Neural crest cell (in vitro differentiated cells): ENCODE measurements around the gene FALEC. TPM values are rescaled to one million over a fixed set of nuclear protein-coding genes. Genes with fewer than 3 reads are reported as not detected.
"Not testable (repeated sequence)": the region's sequence is repeated elsewhere in the genome, so short reads cannot be mapped to it uniquely, and the experiment has no call there.

Source experiments
- DNase-seq: peaks from one replicate; pipeline ENCODE4 v3.0.0; 2021; ENCODE audit warnings: low read depth, mixed read lengths, low spot score
- H3K27ac Mint-ChIP-seq: one replicate; pipeline ENCODE4 v1.8.0; 2021; ENCODE audit warnings: mild to moderate bottlenecking, mixed read lengths; ENCODE audit not compliant: unreplicated experiment
- H3K27me3 Mint-ChIP-seq: 2 replicates; pipeline ENCODE4 v1.8.0; 2021; ENCODE audit warnings: low read depth, mild to moderate bottlenecking, mixed read lengths
- H3K36me3 Mint-ChIP-seq: 2 replicates; pipeline ENCODE4 v1.8.0; 2021; ENCODE audit warnings: low read depth, mild to moderate bottlenecking, mixed read lengths
- H3K4me1 Mint-ChIP-seq: 2 replicates; pipeline ENCODE4 v1.8.0; 2021; ENCODE audit warnings: mixed read lengths
- H3K4me3 Mint-ChIP-seq: one replicate; pipeline ENCODE4 v1.8.0; 2021; ENCODE audit warnings: mild to moderate bottlenecking, mixed read lengths
- H3K9me3 Mint-ChIP-seq: 2 replicates; pipeline ENCODE4 v1.8.0; 2021; ENCODE audit warnings: mixed read lengths
- microRNA-seq: library from miRNA; unstranded; fragments of <30 nt; microRNA quantifications from one replicate; pipeline ENCODE4, GENCODE V29; 2020
- total RNA-seq: library from RNA; stranded (reverse); gene quantifications from 2 replicates; pipeline ENCODE4 v1.2.1, GENCODE V29; 2021
- TF ChIP-seq, protein P1 (sequence below): fragments of 200-600 bp; sonication (generic); conservative IDR thresholded peaks from 2 replicates; pipeline ENCODE4 v1.5.0; 2021; ENCODE audit warnings: antibody characterized with exemption, mild to moderate bottlenecking

Gene FALEC
- total RNA-seq, 1 donor from 2014 or later, result 1.3 TPM

DNA sequence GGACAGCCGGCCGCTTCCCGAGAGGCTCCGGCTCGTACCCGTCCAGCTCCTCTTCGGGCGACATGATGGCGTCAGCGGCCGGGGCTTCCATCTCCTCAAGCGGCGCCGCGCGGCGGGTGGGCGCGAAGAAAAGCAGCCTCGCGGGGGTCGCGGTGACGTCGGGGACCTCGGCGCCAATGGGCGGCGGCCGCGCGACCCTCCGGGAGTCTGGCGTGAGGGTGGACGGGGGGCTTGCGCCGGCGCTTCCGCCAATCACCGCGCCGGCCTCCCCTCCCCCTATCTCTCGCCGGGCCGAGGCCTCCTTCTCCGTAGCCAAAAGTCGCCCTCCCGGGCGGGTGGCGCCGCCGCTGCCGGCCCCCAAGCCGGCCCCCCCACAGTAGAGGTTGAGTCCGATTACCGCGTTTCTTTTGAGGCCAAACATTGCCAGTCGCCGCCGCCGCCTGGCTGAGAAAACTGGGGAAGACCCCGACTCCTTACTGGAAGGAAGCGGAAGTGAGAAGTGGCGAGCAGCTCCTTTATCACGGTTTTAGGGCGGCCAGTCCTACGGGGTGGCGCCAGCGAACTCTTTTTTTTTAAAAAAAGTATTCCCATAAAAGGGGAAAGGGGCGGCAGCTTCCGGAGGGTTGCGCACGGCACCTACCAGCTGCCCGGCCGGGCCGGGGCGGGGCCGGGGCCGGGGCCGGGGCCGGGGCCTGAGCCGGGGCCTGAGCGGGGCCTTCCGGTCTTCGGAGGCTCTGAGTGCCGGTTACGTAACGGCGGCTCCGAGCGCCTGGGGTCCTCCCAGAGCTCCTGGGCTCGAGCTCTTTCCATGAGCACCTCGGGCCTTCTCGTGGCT, 63.8 kb downstream of the FALEC start, which contains the start of gene MCL1:
Gene MCL1, minus strand, starts transcription at position 501 of the 835 bp plus-strand sequence. Its CDS starts 80 bp downstream, at position 421.
- peaks cover 39% of the 10 kb centered on the region for H3K36me3 Mint-ChIP-seq
- DNase-seq, result peak; percentile 81
- peak within 1 kb of the TSS; percentile 98 for H3K4me3 Mint-ChIP-seq
- H3K4me1 Mint-ChIP-seq, result peaks cover 52% of the 10 kb centered on the region
- H3K27me3 Mint-ChIP-seq, result peaks cover 11% of the 10 kb centered on the region
- H3K27ac Mint-ChIP-seq, result peak within 1 kb of the TSS; percentile 100
- no peaks in the 10 kb centered on the region for H3K9me3 Mint-ChIP-seq
- TF ChIP-seq, protein P1, sequence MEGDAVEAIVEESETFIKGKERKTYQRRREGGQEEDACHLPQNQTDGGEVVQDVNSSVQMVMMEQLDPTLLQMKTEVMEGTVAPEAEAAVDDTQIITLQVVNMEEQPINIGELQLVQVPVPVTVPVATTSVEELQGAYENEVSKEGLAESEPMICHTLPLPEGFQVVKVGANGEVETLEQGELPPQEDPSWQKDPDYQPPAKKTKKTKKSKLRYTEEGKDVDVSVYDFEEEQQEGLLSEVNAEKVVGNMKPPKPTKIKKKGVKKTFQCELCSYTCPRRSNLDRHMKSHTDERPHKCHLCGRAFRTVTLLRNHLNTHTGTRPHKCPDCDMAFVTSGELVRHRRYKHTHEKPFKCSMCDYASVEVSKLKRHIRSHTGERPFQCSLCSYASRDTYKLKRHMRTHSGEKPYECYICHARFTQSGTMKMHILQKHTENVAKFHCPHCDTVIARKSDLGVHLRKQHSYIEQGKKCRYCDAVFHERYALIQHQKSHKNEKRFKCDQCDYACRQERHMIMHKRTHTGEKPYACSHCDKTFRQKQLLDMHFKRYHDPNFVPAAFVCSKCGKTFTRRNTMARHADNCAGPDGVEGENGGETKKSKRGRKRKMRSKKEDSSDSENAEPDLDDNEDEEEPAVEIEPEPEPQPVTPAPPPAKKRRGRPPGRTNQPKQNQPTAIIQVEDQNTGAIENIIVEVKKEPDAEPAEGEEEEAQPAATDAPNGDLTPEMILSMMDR, result no peak

DNA sequence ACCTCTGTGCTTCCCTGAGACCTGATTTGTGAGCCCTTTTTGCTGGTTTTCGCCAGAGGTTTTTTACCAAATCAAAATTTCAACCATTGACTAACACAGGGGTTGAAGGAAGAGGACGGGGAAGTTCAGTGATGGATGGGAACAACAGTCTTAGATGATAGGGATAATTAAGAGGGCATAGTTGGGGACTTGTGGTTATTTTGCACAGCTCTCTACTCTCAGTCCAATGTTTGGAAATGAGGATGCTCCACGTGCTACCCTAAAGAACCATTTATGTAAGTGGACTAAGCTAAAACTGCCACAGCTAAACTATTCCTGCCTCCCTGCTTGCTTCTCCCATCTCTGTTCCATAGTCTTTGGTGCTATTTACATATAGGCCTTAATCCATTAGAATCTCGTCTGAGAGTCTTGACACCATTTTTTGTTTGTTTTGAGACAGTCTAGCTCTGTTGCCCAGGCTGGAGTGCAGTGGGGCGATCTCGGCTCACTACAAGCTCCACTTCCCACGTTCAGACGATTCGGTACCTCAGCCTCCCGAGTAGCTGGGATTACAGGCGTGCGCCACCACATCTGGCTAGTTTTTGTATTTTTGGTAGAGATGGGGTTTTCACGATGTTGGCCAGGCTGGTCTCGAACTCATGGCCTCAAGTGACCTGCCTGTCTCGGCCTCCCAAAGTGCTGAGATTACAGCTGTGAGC, 64.5 kb downstream of the FALEC start:
- TF ChIP-seq, protein P1, result no peak
- H3K27ac Mint-ChIP-seq, result peak overlapping the region; percentile 100
- H3K4me3 Mint-ChIP-seq, result peak overlapping the region; percentile 98
- peaks cover 45% of the 10 kb centered on the region for H3K4me1 Mint-ChIP-seq
- H3K9me3 Mint-ChIP-seq, result no peaks in the 10 kb centered on the region
- no peak for DNase-seq
- H3K27me3 Mint-ChIP-seq, result peaks cover 11% of the 10 kb centered on the region
- peaks cover 31% of the 10 kb centered on the region for H3K36me3 Mint-ChIP-seq

DNA sequence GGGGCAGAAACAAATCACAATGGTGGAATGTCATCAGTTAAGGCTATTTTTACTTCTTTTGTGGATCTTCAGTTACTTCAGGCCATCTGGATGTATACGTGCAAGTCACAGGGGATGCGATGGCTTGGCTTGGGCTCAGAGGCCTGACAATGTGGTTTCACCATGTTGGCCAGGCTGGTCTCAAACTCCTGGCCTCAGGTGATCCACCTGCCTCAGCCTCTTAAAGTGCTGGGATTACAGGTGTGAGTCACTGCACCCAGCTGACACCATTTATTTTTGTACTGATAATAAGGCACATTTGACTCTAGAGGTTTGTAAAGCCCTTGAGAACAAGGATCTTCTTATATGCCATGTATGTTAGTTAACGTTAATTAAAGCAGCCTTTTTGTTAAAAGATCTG, 65.4 kb downstream of the FALEC start:
- DNase-seq, H3K9me3 Mint-ChIP-seq, H3K27me3 Mint-ChIP-seq: not testable (repeated sequence)
- peak overlapping the region; percentile 98 for H3K4me3 Mint-ChIP-seq
- H3K27ac Mint-ChIP-seq, result peak overlapping the region; percentile 100
- H3K4me1 Mint-ChIP-seq, result peaks cover 36% of the 10 kb centered on the region
- H3K36me3 Mint-ChIP-seq, result peaks cover 25% of the 10 kb centered on the region

DNA sequence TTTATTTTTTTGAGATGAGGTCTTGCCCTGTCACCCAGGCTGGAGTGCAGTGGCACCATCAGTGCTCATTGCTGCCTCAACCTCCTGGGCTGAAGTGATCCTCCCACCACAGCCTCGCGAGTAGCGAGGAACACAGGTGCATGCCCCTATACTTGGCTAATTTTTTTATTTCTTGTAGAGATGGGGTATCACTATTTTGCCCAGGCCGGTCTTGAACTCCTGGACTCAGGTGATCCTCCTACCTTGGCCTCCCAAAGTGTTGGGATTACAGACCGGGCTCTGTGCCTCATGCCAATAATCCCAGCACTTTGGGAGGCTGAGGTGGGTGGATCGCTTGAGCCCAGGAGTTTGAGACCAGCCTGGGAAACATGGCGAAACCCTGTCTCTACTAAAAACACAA, 65.9 kb downstream of the FALEC start:
- H3K27me3 Mint-ChIP-seq, DNase-seq, H3K27ac Mint-ChIP-seq, H3K9me3 Mint-ChIP-seq, H3K4me3 Mint-ChIP-seq: not testable (repeated sequence)
- Mint-ChIP-seq H3K36me3 (peaks cover 22% of the 10 kb centered on the region), H3K4me1 (peaks cover 31% of the 10 kb centered on the region)

DNA sequence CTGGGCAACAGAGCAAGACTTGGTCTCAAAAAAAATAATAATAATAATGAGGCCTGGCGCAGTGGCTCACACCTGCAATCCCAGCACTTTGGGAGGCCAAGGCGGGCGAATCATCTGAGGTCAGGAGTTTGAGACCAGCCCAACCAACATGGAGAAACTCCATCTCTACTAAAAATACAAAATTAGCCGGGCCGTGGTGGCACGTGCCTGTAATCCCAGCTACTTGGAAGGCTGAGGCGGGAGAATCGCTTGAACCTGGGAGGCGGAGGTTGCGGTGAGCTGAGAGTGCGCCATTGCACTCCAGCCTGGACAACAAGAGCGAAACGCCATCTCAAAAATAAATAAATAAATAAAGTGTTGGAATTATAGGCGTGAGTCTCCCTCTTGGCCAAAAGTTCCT, 66.4 kb downstream of the FALEC start:
- not testable (repeated sequence) for H3K9me3 Mint-ChIP-seq, H3K27me3 Mint-ChIP-seq, H3K27ac Mint-ChIP-seq, H3K4me3 Mint-ChIP-seq, DNase-seq
- Mint-ChIP-seq H3K36me3 (peaks cover 19% of the 10 kb centered on the region), H3K4me1 (peaks cover 26% of the 10 kb centered on the region)

DNA sequence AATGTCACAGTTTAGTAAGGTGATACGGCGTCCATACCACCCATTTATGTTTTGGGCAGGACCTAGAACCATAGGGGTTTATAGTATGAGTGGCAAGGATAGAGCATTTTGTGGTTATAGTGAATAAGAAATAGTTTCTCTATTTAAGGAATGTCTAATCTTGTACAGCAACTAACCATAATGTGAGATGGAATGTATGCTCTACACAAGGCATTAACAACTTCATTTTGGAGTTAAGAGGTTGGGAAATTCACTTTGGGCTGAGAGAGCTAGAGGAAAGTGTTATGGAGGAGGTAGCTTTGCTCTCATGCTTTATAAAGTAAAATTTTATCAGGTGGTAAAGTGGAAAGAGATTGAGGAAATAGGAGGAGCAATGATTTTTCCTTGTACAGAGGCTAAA, 66.8 kb downstream of the FALEC start:
- no peak for DNase-seq
- Mint-ChIP-seq H3K27ac (no peak overlapping the region), H3K27me3 (peaks cover 10% of the 10 kb centered on the region), H3K36me3 (peaks cover 15% of the 10 kb centered on the region), H3K4me1 (peaks cover 22% of the 10 kb centered on the region), H3K9me3 (no peaks in the 10 kb centered on the region), H3K4me3 (no peak overlapping the region)
- TF ChIP-seq, protein P1, result no peak

Small RNA genes within 50 kb of the gene (microRNA-seq; reads per million reads assigned to microRNA genes)
- not detected for gene MIR4257
- gene MIR6878, result not detected

Other genes with a start within 250 kb of the FALEC start
- 142 and 145 TPM in 2 replicates for gene APH1A, start 246.7 kb upstream of the FALEC start, total RNA-seq
- gene C1orf54, start 243.0 kb upstream of the FALEC start, total RNA-seq, result 15.0 and 16.1 TPM in 2 replicates
- gene CIART, start 233.2 kb upstream of the FALEC start, total RNA-seq, result 3.7 and 5.0 TPM in 2 replicates
- 96.2 and 101 TPM in 2 replicates for gene MRPS21, start 221.9 kb upstream of the FALEC start, total RNA-seq
- gene PRPF3, start 194.2 kb upstream of the FALEC start, total RNA-seq, result 85.9 and 86.6 TPM in 2 replicates
- gene RPRD2, start 151.6 kb upstream of the FALEC start, total RNA-seq, result 40.8 and 43.6 TPM in 2 replicates
- gene TARS2, start 28.3 kb upstream of the FALEC start, total RNA-seq, result 30.0 and 31.1 TPM in 2 replicates
- 5.3 and 5.5 TPM in 2 replicates for gene ECM1, start 7.6 kb upstream of the FALEC start, total RNA-seq
- 0.32 and 0.44 TPM in 2 replicates for gene ADAMTSL4, start 33.7 kb downstream of the FALEC start, total RNA-seq
- 179 and 186 TPM in 2 replicates for gene MCL1, start 63.9 kb downstream of the FALEC start, total RNA-seq
- gene ENSA, start 113.9 kb downstream of the FALEC start, total RNA-seq, result 177 TPM in 2 replicates
- gene GOLPH3L, start 181.4 kb downstream of the FALEC start, total RNA-seq, result 17.3 and 19.3 TPM in 2 replicates
- gene HORMAD1, start 205.1 kb downstream of the FALEC start, total RNA-seq, result not detected in 2 replicates